ENCODE data around the gene DOHH.

DOHH gene

GRCh38 chr19:3514930-3515329 lies 14.5 kb upstream of the DOHH start:
- DNase-seq, result no peak
- TF ChIP-seq, protein P1, sequence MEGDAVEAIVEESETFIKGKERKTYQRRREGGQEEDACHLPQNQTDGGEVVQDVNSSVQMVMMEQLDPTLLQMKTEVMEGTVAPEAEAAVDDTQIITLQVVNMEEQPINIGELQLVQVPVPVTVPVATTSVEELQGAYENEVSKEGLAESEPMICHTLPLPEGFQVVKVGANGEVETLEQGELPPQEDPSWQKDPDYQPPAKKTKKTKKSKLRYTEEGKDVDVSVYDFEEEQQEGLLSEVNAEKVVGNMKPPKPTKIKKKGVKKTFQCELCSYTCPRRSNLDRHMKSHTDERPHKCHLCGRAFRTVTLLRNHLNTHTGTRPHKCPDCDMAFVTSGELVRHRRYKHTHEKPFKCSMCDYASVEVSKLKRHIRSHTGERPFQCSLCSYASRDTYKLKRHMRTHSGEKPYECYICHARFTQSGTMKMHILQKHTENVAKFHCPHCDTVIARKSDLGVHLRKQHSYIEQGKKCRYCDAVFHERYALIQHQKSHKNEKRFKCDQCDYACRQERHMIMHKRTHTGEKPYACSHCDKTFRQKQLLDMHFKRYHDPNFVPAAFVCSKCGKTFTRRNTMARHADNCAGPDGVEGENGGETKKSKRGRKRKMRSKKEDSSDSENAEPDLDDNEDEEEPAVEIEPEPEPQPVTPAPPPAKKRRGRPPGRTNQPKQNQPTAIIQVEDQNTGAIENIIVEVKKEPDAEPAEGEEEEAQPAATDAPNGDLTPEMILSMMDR (IDR thresholded peaks at IDR 0.05), result no peak
- Mint-ChIP-seq H3K27me3 (ENCODE audit: low read depth, poor library complexity) (no peaks in the 10 kb centered on the region), H3K4me1 (peaks cover 61% of the 10 kb centered on the region), H3K4me3 (no peak overlapping the region), H3K9me3 (no peaks in the 10 kb centered on the region), H3K27ac (peak overlapping the region; percentile 64), H3K36me3 (ENCODE audit: low read depth) (peaks cover 2% of the 10 kb centered on the region)

- H3K27ac Mint-ChIP-seq, result peak overlapping the region; percentile 61
- no peak for DNase-seq
- H3K36me3 Mint-ChIP-seq (ENCODE audit: low read depth), result peaks cover 13% of the 10 kb centered on the region
- no peaks in the 10 kb centered on the region for H3K9me3 Mint-ChIP-seq
- H3K27me3 Mint-ChIP-seq (ENCODE audit: low read depth, poor library complexity), result peaks cover 3% of the 10 kb centered on the region
- peaks cover 70% of the 10 kb centered on the region for H3K4me1 Mint-ChIP-seq
- TF ChIP-seq, protein P1 (IDR thresholded peaks at IDR 0.05), result no peak
- no peak overlapping the region for H3K4me3 Mint-ChIP-seq
Measured at GRCh38 chr19:3513229-3514140, 13.0 kb upstream of the DOHH start.

- H3K27ac Mint-ChIP-seq, result no peak overlapping the region
- DNase-seq, result no peak
Measured at GRCh38 chr19:3512562-3513228, 12.2 kb upstream of the DOHH start.

DNA sequence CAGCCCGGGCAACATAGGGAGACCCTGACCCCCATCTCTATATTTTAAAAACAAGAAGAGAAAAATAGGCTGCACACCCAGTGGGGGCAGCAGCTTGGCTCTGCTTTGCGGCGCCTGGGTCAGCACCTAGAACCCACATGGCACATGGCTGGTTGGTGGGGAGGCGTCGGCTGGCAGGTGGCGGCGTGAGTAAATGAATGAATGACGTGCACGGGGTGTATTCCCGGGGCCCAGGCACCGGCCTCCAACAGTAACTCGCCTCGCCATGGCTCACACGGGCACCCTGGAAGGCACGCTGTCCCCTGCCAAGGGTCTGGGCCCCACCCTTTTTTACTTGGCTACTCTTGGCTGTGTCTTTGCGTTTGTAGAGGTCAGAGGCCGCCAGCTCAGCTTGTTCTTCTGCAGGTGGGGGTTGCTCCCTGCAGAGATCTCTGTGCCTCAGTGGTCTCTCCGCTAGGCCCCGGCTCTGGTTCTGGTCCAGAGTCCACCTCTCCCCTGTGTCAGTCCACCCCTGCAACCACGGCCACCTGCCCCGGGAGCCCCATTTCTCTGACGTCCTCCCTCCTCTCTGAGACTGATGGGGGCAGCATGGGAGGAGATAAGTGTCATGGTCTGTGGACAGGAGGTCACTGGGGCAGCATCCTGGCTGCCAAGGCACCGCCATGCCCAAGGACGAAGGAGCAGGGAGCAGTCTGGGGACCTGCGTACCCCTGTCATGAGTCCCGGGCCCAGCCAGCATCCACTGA lies 11.2 kb upstream of the DOHH start:
- TF ChIP-seq, protein P1 (IDR thresholded peaks at IDR 0.05), result no peak
- H3K9me3 Mint-ChIP-seq, result no peaks in the 10 kb centered on the region
- peaks cover 3% of the 10 kb centered on the region for H3K27me3 Mint-ChIP-seq (ENCODE audit: low read depth, poor library complexity)
- H3K4me1 Mint-ChIP-seq, result peaks cover 81% of the 10 kb centered on the region
- H3K4me3 Mint-ChIP-seq, result peak overlapping the region; percentile 58
- H3K27ac Mint-ChIP-seq, result no peak overlapping the region
- no peak for DNase-seq
- H3K36me3 Mint-ChIP-seq (ENCODE audit: low read depth), result peaks cover 13% of the 10 kb centered on the region

More at GRCh38 chr19:3512562-3513228, 12.2 kb upstream of the DOHH start:
- H3K9me3 Mint-ChIP-seq, result no peaks in the 10 kb centered on the region
- peaks cover 71% of the 10 kb centered on the region for H3K4me1 Mint-ChIP-seq
- TF ChIP-seq, protein P1 (IDR thresholded peaks at IDR 0.05), result no peak
- no peak overlapping the region for H3K4me3 Mint-ChIP-seq
- H3K27me3 Mint-ChIP-seq (ENCODE audit: low read depth, poor library complexity), result peaks cover 3% of the 10 kb centered on the region
- peaks cover 13% of the 10 kb centered on the region for H3K36me3 Mint-ChIP-seq (ENCODE audit: low read depth)

- H3K4me3 Mint-ChIP-seq, result no peak overlapping the region
- DNase-seq, result no peak
- peaks cover 3% of the 10 kb centered on the region for H3K27me3 Mint-ChIP-seq (ENCODE audit: low read depth, poor library complexity)
- H3K36me3 Mint-ChIP-seq (ENCODE audit: low read depth), result peaks cover 13% of the 10 kb centered on the region
- TF ChIP-seq, protein P1 (IDR thresholded peaks at IDR 0.05), result no peak
- H3K4me1 Mint-ChIP-seq, result peaks cover 77% of the 10 kb centered on the region
- H3K27ac Mint-ChIP-seq, result peak overlapping the region; percentile 45
- H3K9me3 Mint-ChIP-seq, result no peaks in the 10 kb centered on the region
Measured at GRCh38 chr19:3510727-3511126, 10.3 kb upstream of the DOHH start.

Data from nephron progenitor cell (in vitro differentiated cells).